Measurements from ENCODE around the gene SIK3. TPM values are rescaled to one million over a fixed set of nuclear protein-coding genes. Genes with fewer than 3 reads are reported as not detected.

The SIK3 gene
- total RNA-seq, 1 donor from 2014 or later, result 24.4 TPM

DNA sequence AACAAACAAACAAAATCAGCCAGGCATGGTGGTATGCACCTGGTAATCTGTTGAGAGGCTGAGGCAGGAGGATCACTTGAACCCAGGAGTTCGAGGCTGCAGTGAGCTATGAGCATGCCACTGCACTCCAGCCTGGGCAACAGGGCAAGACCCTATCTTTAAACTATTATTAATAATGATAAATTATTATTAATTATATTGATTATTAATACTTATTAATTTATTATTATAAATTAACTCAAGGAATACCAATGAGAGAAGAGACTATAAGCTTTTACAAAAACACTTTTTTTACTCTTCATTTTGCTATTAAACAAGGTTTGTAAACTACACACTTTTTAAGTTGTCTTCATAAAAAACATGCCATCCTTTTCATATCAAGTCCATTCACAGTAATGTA lies 163.1 kb downstream of the SIK3 start:
- Histone ChIP-seq H3K79me2 (ENCODE audit: low read depth) (no peaks in the 10 kb centered on the region), H3K27ac (no peak overlapping the region), H2AFZ (replicated peaks) (no peak overlapping the region), H3K4me3 (no peak overlapping the region), H4K20me1 (ENCODE audit: low read depth) (peaks cover 10% of the 10 kb centered on the region), H3F3A (ENCODE audit: low read depth) (peaks cover 5% of the 10 kb centered on the region), H3K27me3 (no peaks in the 10 kb centered on the region), H3K9ac (no peak overlapping the region), H3K9me3 (ENCODE audit: low read depth) (no peaks in the 10 kb centered on the region), H3K4me1 (no peaks in the 10 kb centered on the region), H3K4me2 (no peak overlapping the region), H3K36me3 (no peaks in the 10 kb centered on the region)
- Mint-ChIP-seq H3K27me3 (ENCODE audit: insufficient read depth, low read depth) (no peaks in the 10 kb centered on the region), H3K9me3 (no peaks in the 10 kb centered on the region), H3K4me3 (no peak overlapping the region), H3K27ac (no peak overlapping the region), H3K4me1 (peaks cover 12% of the 10 kb centered on the region), H3K36me3 (peaks cover 11% of the 10 kb centered on the region)
- TF ChIP-seq, protein P1, sequence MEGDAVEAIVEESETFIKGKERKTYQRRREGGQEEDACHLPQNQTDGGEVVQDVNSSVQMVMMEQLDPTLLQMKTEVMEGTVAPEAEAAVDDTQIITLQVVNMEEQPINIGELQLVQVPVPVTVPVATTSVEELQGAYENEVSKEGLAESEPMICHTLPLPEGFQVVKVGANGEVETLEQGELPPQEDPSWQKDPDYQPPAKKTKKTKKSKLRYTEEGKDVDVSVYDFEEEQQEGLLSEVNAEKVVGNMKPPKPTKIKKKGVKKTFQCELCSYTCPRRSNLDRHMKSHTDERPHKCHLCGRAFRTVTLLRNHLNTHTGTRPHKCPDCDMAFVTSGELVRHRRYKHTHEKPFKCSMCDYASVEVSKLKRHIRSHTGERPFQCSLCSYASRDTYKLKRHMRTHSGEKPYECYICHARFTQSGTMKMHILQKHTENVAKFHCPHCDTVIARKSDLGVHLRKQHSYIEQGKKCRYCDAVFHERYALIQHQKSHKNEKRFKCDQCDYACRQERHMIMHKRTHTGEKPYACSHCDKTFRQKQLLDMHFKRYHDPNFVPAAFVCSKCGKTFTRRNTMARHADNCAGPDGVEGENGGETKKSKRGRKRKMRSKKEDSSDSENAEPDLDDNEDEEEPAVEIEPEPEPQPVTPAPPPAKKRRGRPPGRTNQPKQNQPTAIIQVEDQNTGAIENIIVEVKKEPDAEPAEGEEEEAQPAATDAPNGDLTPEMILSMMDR (IDR thresholded peaks at IDR 0.05), result no peak
- no peak for DNase-seq (ENCODE audit: low spot score)

DNA sequence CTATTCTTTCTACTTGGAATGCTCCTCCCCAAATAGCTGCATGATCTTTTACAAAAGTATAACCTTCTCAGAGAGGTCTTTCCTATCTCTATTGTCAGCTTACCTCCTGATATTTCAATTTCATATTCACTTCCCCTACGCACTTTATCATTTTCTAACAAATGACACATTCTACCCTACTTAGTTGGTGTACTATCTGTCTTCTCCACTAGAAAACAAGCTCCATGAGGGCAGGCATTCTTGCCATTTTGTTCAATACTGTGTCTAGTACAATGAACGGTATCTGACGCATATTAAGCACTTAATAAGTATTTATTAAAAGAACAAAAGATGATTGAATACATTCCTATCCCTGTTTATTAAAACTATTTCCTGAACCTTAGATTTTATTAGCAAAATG lies 164.3 kb downstream of the SIK3 start:
- H3K9me3 ChIP-seq (ENCODE audit: low read depth), result no peaks in the 10 kb centered on the region
- H3K9me3 Mint-ChIP-seq, result no peaks in the 10 kb centered on the region
- no peak overlapping the region for H3K4me2 ChIP-seq
- H3K79me2 ChIP-seq (ENCODE audit: low read depth), result no peaks in the 10 kb centered on the region
- H3K4me1 ChIP-seq, result no peaks in the 10 kb centered on the region
- H3K4me3 ChIP-seq, result no peak overlapping the region
- no peak for DNase-seq (ENCODE audit: low spot score)
- H3K9ac ChIP-seq, result no peak overlapping the region
- H3K27ac ChIP-seq, result no peak overlapping the region
- H2AFZ ChIP-seq (replicated peaks), result no peak overlapping the region
- H4K20me1 ChIP-seq (ENCODE audit: low read depth), result peaks cover 11% of the 10 kb centered on the region
- H3K4me1 Mint-ChIP-seq, result peaks cover 19% of the 10 kb centered on the region
- H3F3A ChIP-seq (ENCODE audit: low read depth), result peaks cover 5% of the 10 kb centered on the region
- H3K27me3 ChIP-seq, result no peaks in the 10 kb centered on the region
- H3K4me3 Mint-ChIP-seq, result no peak overlapping the region
- no peaks in the 10 kb centered on the region for H3K36me3 ChIP-seq
- peaks cover 9% of the 10 kb centered on the region for H3K36me3 Mint-ChIP-seq
- H3K27me3 Mint-ChIP-seq (ENCODE audit: insufficient read depth, low read depth), result no peaks in the 10 kb centered on the region
- no peak overlapping the region for H3K27ac Mint-ChIP-seq
- TF ChIP-seq EZH2phosphoT487 (IDR thresholded peaks at IDR 0.05), result no peak
- no peak for TF ChIP-seq EZH2 (IDR thresholded peaks at IDR 0.05)
- TF ChIP-seq, protein P1 (IDR thresholded peaks at IDR 0.05), result no peak

DNA sequence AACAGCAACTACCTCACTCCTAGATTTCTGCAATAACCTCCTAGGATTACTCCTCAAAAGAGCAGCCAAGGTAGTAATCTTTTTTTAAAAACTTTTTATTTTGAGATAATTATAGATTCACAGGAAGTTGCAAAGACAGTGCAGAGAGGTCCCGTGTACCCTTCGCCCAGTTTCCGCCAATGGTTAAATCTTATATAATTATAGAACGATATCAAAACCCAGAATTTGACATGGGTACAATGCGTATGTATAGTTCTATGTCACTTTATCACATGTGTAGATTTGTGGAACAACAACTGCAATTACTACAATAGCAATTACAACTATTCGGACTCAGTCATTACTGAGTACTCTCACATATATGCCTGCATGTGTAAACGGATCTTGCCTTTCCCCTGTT lies 166.0 kb downstream of the SIK3 start:
- H3K4me1 Mint-ChIP-seq, result peaks cover 26% of the 10 kb centered on the region
- H3K9me3 Mint-ChIP-seq, result no peaks in the 10 kb centered on the region
- H3K27ac Mint-ChIP-seq, result no peak overlapping the region
- no peaks in the 10 kb centered on the region for H3K4me1 ChIP-seq
- no peak overlapping the region for H3K4me2 ChIP-seq
- DNase-seq (ENCODE audit: low spot score), result no peak
- H4K20me1 ChIP-seq (ENCODE audit: low read depth), result peaks cover 11% of the 10 kb centered on the region
- no peaks in the 10 kb centered on the region for H3K9me3 ChIP-seq (ENCODE audit: low read depth)
- H3K36me3 ChIP-seq, result no peaks in the 10 kb centered on the region
- TF ChIP-seq EZH2phosphoT487 (IDR thresholded peaks at IDR 0.05), result no peak
- no peak for TF ChIP-seq EZH2 (IDR thresholded peaks at IDR 0.05)
- TF ChIP-seq, protein P1 (IDR thresholded peaks at IDR 0.05), result no peak
- no peaks in the 10 kb centered on the region for H3K27me3 ChIP-seq
- no peak overlapping the region for H3K4me3 Mint-ChIP-seq
- H3K36me3 Mint-ChIP-seq, result peaks cover 9% of the 10 kb centered on the region
- H2AFZ ChIP-seq (replicated peaks), result no peak overlapping the region
- H3K4me3 ChIP-seq, result no peak overlapping the region
- H3K27ac ChIP-seq, result no peak overlapping the region
- H3K9ac ChIP-seq, result no peak overlapping the region
- no peaks in the 10 kb centered on the region for H3K27me3 Mint-ChIP-seq (ENCODE audit: insufficient read depth, low read depth)
- H3K79me2 ChIP-seq (ENCODE audit: low read depth), result no peaks in the 10 kb centered on the region
- peaks cover 3% of the 10 kb centered on the region for H3F3A ChIP-seq (ENCODE audit: low read depth)

Measured in neural progenitor cell (in vitro differentiated cells).